ENCODE measurements around the gene PRDM15.

Gene PRDM15

DNA sequence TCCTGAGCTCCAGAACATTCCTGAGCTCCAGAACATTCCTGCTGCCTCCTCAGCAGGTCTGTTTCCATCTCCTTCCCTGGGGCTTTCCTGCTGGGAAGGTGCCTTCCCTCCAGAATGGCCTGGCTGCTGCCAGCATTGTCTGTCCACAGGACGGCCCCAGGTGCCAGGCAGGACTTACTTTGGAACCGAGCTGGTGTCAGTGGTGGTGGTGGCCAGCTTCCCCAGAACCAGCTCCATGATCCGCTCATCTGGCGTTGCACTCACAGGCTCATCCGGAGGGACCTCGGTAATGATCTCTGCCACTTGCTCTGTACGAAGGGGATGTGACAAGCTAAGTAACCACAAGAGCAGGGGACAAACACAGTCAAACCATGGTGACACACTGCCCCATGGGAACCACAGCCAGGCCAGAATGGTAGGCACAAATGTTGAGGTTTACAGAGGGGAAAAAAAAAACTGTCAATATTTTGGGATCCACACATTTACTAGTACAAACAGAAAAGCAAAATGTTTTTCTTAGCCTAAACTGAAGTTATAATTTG, 41.3 kb downstream of the PRDM15 start:
- DNase-seq, result no peak

DNA sequence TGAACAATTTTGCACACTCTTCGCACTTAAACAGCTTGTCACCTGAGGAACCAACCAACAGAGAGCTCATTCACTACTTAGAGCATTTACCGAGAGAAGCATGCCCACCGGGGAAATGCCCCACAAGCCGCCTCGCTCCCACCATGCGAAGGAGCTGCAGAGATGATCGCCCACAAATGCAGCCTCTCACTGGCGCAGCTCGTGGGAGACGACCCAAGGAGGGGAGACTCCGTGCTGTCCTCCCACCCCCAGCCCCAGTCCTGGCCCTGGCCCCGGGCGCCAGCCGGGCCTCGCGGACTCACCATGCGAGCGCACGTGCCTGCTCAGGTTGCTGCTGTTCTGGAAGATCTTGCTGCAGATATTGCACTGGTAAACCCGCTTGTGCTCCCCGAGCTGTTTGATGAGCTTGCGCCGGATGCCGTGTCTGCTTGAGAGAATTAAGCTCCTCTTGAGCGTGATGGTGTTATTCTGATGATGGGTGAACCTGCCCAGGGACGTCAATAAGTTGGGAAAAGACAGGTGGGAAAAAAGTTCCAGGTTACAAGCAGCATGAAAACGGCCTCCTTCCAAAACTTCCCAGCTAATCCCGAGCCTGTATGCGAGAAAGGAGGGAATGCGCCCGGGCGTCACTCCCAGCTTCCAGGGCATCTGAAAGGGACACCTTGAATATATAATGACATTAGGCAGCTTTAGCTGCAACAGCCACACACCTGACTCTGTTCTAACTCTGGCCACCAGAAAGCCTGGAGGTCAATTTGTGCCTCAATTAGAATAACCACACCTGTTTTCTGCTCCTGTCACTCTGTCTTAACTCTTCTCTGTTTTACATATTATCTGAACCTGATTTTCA, 42.8 kb downstream of the PRDM15 start:
- DNase-seq, result no peak

DNA sequence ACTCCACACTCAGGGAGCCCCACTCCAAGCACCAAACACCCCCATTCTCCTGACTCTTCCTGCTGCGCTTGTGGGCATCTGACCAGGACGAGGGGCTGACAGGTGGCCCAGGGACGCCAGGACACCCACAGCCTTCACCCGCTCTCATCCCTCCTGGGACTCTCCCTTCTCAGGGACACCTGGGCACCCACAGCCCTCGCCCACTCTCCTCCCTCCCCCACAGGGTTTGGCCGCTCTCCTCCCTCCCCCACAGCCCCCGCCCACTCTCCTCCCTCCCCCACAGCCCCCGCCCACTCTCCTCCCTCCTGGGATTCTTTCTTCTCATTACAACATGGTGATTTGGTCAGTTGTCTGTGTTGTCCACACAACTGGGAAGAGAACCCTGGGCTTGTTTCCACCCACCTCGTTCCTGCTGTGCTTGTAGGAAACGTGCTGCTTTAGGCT, 43.4 kb downstream of the PRDM15 start:
- DNase-seq, result no peak

DNA sequence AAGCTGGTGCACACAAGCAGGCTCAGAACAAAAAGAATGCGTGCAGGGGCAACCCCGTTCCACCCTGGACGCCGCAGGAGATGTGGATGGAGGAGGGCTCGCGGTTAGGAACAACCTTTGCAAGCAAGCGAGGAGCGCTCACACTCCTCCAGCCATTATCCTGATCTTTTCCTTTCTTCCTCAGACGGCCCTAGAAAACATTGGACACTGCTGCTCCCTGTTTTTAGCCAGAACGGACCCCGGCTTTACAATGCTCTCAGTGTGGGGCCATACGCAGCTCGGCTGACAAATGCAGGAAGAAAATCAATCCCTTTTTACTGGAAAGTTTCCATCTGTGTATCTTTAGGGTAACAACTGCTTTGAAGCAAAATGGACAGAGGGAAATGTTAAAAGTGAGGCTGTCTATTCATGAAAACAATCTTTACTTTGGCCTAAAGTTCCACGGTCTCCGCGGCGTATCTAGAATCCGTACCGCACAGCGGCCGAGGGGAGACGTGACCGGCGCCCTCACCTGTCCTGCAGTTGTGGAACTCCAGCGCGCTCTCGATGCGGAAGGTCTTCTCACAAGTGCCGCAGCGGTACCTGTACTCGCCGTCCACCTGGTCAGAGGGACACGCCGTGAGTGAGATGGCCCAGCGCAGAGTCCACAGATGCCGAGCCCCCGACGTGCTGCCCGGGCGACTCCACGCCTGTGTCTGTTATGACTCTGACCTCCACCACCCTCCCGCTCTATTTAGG, 44.0 kb downstream of the PRDM15 start:
- DNase-seq, result no peak

DNA sequence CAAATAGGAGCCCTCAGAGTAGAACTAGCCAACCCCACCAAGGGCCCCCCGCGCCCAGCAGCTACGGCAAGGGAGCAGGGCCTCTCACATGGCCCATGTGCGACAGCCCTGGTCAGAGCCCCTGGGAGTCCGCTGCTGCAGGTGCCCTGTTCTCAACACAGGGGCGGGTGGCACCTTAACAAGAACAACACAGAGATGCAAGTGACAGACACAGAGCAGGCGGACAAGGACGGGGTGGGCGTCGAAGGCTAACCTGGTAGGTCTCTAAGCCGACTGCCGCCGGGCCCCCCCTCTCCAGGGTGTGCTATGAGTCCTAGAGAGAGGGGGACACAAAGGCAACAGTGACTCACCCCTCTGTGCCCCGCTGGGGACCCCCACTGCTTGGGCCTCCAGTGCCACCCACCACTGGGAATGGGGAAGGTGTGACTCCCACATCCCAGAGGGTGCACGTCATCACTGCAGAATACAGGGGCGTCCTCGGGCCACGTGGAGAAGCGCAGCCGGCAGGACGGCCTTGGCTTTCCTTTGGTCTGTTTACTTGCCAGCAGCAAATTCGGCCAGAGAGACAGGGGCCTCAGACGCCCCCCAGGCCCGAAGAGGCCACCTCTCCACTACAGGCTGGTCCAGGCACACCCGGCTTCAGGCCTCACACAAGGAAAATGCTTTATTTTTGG, 44.8 kb downstream of the PRDM15 start:
- DNase-seq, result no peak

DNA sequence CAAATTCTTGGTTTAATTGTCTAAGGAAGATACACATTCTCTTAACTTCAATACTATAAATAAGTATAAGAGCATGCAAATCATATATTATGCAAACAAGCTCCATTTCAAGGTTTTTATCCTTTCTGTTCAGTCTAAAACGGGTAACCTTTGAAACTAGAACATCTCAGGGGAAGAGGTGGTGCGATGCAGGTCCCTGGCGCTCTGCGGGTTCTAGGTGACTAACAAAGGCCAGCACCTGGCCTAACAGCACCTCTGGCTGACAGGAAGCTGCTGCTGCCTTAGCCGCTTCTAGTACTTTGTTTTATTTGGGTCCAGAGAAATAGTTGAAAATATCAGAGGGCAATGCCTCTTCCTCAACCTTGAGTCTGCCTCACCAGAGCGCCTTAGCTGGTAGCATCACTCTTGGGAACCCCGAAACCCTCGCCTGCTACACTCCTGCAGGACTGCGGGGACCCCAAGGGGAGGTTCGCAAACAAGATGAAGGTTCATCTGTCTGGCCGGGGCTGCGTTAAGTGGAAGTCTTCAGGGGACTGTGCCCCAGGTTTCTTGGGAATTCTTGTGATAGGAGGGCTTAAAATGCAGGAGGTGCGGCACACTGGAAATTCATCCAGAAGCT, 45.5 kb downstream of the PRDM15 start:
- DNase-seq, result no peak

DNA sequence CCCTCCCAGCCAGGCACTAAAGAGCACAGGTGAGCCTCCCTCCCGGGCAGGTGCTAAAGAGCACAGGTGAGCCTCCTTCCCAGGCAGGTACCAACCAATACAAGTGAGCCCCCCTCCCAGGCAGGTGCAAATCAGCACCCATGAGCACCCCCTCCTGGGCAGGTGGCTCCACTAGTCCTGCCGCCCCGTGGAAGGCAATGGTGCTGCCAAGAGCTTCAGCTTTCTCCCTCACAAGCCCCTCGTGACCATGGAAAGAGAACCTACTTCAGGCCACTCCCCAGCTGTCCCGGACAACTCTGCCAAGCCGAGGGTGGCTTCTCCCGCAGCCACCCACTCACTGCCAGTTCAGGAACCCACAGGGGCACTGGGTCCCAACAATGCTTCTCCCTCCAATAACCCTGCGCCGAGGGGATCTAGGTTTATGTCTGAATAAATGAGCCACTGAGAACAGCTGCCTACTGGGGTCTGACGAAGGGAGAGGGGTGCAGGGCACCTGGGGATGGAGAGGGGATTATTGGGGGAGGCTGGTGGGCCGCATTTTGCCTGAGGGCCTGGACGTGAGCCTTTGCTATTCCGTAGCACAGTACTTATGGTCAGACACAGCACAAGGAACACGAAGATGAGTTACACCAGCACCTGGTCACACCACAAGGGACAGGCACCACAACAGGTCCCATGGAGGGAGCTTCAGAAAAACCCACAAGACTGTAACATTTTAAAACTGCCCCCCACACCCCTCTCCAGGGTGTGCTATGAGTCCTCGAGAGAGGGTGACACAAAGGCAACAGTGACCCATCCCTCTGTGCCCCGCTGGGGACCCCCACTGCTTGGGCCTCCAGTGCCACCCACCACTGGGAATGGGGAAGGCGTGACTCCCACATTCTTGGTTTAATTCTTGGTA, 46.3 kb downstream of the PRDM15 start:
- DNase-seq, result no peak

DNA sequence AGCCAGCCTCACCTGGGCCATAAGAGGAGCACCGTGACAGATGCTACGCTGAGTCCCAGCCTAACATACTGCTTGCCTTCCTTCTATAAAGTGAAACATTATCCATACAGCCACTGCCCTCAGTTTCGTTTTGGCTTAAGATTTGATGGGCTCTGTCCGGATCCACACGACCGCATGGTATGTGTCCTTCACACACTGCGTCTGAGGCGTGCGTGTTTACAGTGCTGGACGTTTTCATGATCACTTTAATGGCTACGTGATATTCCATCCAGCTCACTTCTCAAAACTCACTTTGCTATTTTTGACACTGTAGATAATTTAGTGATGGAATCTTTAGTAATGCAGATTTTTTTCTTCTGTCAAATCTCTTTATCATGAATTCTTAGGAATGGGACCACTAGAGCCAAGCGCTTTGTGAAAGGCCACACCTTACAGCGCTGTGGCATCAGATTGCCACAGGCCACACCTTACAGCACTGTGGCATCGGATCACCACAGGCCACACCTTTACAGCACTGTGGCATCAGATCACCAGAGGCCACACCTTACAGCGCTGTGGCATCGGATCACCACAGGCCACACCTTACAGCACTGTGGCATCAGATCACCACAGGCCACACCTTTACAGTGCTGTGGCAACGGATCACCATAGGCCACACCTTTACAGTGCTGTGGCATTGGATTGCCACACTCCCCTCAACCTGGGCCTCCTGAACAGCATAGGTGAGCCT, 47.1 kb downstream of the PRDM15 start:
- DNase-seq, result no peak

DNA sequence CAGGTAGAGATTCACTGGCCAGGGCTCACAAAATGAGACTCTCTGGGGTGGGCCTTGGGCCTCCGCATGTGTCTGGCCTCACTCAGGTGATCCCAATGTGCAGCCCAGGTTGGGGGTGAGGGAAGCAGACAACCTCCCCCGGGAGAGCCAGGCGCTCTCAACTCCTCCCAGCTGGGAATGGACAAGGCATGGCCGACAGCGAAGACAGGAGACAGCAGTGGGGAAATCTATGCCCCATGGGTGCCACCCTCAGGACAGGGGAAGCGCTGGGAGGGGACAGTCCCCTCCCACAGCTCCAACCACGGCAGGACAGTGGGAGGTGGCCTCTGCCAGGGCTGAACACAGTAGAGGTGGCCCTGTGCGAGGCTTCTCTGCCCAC, 47.7 kb downstream of the PRDM15 start:
- DNase-seq, result no peak

DNA sequence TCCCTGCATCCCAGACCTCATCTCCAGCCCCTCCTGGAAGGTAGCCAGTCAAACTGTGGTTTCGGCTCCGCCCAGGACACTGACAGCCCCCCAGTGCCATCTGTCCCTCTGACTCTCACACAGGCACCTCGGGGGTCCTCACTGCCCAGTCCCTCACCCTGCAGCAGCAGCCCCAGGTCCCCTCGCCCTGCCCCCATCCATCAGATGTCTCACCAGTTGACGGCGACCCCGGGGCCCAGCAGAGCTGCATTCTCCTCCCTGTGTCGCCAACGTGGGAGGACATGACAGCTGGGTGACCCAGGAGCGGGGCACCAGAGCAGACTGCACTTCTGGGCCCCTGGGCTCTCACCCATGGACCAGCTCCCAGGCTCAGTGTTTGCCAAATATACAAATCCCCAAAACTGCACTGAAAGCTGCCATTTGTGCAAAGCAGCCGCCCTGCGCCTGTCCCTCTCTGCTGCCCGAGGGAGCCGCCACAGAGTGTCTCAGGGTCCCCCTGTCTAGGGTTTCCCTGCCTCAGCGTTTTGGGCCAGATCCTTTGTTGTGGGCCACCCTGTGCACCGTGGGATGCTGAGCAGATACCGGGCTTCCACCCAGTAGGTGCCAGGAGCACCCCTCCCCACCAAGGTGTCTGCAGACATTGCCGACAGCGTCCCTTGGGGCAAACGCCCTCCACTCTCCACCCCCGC, 48.2 kb downstream of the PRDM15 start:
- DNase-seq, result no peak

DNA sequence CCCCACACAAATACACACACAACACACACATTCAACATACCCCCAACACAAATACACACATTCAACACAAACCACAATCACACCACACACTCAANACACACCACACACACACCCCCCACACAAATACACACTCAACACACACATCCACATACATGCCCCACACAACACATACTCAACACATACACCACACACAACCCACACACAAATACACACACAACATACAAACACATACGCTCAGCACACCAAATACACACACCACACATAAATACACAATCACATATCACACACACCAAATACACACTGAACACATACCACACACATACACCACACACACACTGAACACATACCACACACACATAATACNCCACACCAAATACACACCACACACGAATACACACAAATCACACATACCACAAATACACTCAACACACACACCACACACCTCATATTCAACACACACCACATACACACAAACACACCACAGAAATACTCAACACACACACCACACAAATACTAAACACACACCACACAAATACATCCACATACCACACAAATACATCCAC, 48.9 kb downstream of the PRDM15 start:
- DNase-seq, result no peak

DNA sequence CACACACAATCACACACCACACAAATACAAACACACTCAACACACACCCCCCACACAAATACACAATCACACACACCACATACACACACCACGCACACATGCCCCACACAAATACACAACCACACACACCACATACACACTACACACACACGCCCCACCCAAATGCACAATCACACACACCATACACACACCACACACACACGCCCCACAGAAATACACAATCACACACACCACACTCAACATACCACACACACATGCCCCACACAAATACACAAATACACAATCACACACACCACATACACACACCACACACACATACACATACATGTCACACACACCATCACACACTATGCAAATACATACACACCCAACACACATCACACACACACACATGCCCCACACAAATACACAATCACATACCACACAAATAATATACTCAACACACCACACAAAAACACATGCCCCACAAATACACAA, 50.2 kb downstream of the PRDM15 start:
- DNase-seq, result no peak

DNA sequence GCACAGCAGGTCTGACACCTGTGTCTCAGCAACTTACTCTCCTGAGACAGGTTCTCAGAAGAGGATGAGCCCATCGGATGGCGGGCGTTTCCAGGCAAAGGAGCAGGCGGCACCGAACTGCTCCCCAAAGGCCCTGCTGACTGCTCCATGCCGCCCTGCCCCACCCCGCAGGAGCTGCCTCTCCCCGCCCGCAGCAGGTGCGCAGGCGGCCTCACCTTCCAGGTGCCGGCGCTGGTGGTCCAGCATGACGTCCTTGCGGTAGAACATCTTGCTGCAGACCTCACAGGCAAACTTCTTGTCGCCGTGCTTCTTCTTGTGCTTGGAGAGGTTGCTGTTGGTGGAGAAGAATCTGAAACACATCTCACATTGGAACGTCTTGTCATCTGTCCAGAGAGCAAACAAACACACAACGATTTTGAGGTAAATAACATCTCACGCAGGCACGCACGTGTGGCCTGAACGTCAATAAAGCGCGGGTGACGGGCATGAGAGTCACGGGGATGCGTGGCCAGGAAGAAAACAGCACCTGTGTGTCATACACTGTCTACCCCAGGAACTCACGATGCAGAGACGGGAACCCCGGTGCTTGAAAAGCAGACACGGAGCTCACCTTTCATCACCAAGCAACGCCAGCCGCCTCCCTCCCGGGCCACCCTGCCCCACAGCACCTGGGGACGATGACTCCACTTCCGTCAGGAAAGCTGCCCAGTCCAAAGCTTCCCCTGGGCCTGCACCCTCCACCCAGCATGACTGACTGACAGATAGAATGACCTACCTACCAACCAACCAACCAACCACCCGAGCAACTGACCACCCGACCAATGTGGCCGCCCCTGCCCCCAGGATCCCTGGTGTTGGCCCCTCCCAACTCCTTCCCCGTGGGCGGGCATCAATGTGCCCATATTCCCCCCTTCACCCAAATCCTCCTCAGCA, 50.9 kb downstream of the PRDM15 start:
- DNase-seq, result no peak

DNA sequence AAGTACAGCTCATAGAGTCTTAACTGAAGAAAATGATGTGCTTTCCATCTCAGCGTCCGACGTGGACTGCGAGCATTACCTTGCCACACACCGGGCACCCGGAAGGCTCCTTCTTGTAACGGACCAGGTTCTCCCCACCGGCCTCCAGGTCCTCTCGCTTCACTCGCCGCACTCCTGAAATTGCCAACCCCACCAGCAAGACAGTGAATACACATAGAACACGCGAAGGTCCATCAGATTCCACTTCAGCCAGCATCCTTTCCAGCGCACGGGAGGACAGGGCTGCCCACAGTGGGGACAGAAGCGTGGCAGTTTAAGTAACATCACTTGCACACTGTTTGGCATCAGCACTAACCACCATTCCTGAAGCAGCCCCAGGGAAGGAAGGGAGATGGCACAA, 53.3 kb downstream of the PRDM15 start:
- DNase-seq, result no peak

DNA sequence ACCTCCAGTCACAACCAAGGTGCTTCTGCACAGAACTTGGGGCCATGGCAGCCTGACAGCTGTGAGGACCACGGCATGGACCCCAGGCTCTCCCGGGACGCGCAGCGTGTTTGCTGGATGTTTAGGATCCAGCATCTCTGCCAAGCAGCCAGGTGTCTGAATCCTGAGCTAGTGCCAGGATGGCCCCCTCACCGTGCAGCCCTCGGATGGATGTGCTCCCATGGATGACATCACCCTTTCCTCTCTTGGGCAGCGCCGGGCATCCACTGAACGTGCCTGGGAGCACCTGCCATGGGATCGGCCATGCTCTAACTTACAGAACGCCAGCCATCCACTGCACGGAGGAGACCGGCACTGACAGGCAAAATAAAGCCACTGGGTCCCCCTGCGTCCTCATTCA, 53.9 kb downstream of the PRDM15 start:
- DNase-seq, result no peak

DNA sequence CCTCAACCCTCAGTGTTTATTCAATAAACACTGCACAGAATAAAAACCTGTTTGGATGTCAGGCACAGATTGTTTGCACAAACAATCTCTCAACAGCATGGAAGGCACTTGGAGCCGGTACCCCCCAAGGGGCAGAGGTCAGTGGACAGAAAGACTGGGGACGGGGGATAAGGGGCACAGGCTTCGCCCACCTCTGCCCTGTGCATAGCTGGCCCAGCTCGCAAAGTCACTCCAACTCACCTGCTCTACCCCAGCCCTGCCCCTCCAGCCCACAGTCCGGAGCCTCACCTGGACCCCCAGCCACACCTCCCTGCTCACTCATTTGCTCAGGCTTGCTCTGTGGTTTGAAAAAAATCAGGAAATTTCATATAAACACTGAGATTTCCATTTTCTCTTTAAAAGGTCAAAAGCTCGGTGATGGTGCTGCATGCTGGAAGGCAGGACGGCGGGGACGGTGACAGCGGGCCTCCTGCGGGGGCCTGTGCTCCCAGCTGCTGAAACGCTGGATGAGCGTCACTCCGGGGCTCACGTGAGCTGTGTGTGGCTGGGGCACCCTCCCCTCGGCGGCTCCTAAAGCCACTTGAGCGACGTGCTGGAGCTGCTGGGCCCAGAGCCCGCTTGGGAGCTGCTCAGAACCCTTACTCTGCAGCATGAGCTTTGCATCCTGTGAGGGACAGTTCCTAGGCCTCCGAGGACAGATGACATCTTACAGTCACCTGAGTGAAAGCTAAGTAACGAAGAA, 54.5 kb downstream of the PRDM15 start:
- DNase-seq, result no peak

DNA sequence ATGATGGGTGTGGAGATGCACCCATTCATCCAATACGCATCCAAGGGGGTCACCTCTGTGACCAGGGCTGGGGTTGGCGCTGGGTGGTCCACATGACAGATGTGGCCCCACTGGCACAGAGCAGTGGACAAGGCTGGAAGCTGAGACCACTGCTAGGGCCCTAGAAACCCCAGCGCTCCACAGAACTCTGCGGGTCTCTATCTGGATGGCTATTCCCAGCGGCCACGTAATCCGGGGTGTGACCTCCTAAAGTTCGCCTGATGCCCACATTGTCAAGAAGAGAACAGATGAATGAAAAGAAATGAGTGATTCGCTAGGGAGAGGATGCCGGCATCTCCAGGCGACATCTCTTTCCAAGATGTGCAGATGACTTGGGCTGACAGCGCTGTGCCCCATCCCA, 55.2 kb downstream of the PRDM15 start:
- DNase-seq, result no peak

DNA sequence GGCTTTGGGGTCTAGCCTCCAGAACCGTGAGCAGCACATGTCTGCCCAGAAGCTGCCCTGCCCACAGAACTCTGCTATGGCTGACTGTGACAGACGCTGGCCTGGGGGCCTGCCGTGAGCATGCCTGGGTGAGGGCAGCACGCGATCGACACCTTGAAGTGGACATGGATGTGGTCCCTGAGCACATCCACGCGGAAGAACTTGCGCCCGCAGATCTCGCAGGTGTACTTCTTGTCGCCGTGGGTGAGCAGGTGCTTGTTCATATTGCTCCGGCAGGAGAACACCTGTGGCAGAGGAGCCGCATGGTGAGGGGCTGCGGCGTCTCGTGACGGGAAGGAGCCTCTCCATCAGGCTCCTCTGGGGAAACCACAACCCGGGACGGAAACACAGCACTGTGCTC, 56.0 kb downstream of the PRDM15 start:
- no peak for DNase-seq
